Esophagus squamous epithelium (tissue), 5 donors: ENCODE measurements around the gene EIF5AL1. TPM values are rescaled to one million over a fixed set of nuclear protein-coding genes. Genes with fewer than 3 reads are reported as not detected.

Experiments used
- DNase-seq: peaks from one replicate; lab custom pipeline; 2025; lab: John Stamatoyannopoulos, UW
- H3K27ac ChIP-seq, 4 donors: fragments of 200-600 bp; sonication (generic); one replicate each; pipeline ENCODE4 v1.5.1; 2016 to 2019; ENCODE audit warnings: mild to moderate bottlenecking in 1 of 4
- H3K27me3 ChIP-seq, 4 donors: fragments of 200-600 bp; sonication (generic); 1 replicate in 3 of 4; 2 replicates in 1 of 4; pipeline versions ENCODE4 v1.5.1 to v1.6.0; 2017 to 2021; ENCODE audit warnings: antibody characterized with exemption in 1 of 4
- H3K36me3 ChIP-seq, 3 donors: fragments of 200-600 bp; sonication (generic); one replicate each; pipeline ENCODE4 v1.5.1; 2016 to 2019
- H3K4me1 ChIP-seq, 3 donors: fragments of 200-600 bp; sonication (generic); one replicate each; pipeline ENCODE4 v1.5.1; 2017 to 2019
- H3K4me3 ChIP-seq, 4 donors: fragments of 200-600 bp; sonication (generic); 1 replicate in 3 of 4; 2 replicates in 1 of 4; pipeline ENCODE4 v1.5.1; 2016 to 2019; ENCODE audit warnings: mild to moderate bottlenecking in 2 of 4, moderate library complexity in 1 of 4
- H3K9me3 ChIP-seq, 3 donors: fragments of 200-600 bp; sonication (generic); one replicate each; pipeline ENCODE4 v1.5.1; 2016 to 2019
- POLR2A ChIP-seq, 4 donors: fragments of 450-650 bp; IDR thresholded peaks; one replicate each; pipeline ENCODE4 v1.6.1; 2017; ENCODE audit warnings: antibody characterized with exemption in 4 of 4, mild to moderate bottlenecking in 4 of 4, moderate library complexity in 3 of 4
- WGBS, 2 donors: methylation state at CpG; one replicate each; pipeline ENCODE4 v1.1.5; 2018; 5-methylcytosine and 5-hydroxymethylcytosine counted together
- intact Hi-C: fragments of 100-400 bp; cut with DNase I; formaldehyde crosslinking; loops from one replicate; pipeline ENCODE4 v1.15.0; 2022
- total RNA-seq, 4 donors: library from RNA; depleted of rRNA; stranded (reverse); fragments of >200 nt; gene quantifications; one replicate each; pipeline ENCODE4 v1.1.0, GENCODE V29; 2016
- TF ChIP-seq, protein P1 (sequence below), 6 experiments: fragments of 450-650 bp in 4 of 6; fragments of 200-600 bp in 2 of 6; sonication (generic) in 2 of 6; IDR thresholded peaks; one replicate each; pipeline ENCODE4 v1.5.1; 2016 to 2019; ENCODE audit warnings: antibody characterized with exemption in 6 of 6, mild to moderate bottlenecking in 4 of 6, moderate library complexity in 4 of 6
- donor health status: DM: yes; HTN: yes; CAD: no.

The EIF5AL1 gene
- total RNA-seq, 4 donors from 2014 or later = 0.32 to 0.70 (median 0.42) TPM

DNA sequence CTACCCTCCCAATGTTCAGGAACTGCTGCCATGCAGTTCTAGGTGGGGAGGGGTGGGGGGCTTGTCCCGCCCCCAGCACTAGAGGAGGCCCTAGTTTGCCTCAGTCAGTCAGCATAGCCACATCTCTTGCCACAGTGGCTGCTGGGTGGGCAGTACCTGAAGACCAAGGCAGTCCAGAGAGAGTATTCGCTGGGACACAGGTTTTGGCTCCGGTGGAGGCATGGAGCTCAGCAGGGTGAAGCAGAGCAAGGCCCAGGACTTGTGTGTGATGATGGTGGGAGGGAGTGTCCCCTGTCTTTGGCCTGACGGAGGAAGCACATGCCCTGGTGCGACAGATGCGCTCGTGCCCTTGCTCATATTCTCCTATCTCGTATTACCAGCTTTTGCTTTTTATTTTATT is 42.2 kb upstream of the EIF5AL1 start:
- WGBS, 2 donors = 91% methylated on average over 7 to 8 of the region's 8 CpGs
- intact Hi-C loops = no loop called here
- H3K4me1 ChIP-seq = peaks cover 0 to 26% (median 4%) of the 10 kb centered on the region in 3 donors
- H3K27me3 ChIP-seq = no peaks in the 10 kb centered on the region
- DNase-seq = no peak
- TF ChIP-seq POLR2A (IDR thresholded peaks at IDR 0.05) = no peak
- TF ChIP-seq, protein P1, sequence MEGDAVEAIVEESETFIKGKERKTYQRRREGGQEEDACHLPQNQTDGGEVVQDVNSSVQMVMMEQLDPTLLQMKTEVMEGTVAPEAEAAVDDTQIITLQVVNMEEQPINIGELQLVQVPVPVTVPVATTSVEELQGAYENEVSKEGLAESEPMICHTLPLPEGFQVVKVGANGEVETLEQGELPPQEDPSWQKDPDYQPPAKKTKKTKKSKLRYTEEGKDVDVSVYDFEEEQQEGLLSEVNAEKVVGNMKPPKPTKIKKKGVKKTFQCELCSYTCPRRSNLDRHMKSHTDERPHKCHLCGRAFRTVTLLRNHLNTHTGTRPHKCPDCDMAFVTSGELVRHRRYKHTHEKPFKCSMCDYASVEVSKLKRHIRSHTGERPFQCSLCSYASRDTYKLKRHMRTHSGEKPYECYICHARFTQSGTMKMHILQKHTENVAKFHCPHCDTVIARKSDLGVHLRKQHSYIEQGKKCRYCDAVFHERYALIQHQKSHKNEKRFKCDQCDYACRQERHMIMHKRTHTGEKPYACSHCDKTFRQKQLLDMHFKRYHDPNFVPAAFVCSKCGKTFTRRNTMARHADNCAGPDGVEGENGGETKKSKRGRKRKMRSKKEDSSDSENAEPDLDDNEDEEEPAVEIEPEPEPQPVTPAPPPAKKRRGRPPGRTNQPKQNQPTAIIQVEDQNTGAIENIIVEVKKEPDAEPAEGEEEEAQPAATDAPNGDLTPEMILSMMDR (IDR thresholded peaks at IDR 0.05) = no peak
- H3K9me3 ChIP-seq = no peaks in the 10 kb centered on the region
- no peak overlapping the region for H3K4me3 ChIP-seq
- H3K36me3 ChIP-seq = no peaks in the 10 kb centered on the region
- H3K27ac ChIP-seq = no peak overlapping the region

DNA sequence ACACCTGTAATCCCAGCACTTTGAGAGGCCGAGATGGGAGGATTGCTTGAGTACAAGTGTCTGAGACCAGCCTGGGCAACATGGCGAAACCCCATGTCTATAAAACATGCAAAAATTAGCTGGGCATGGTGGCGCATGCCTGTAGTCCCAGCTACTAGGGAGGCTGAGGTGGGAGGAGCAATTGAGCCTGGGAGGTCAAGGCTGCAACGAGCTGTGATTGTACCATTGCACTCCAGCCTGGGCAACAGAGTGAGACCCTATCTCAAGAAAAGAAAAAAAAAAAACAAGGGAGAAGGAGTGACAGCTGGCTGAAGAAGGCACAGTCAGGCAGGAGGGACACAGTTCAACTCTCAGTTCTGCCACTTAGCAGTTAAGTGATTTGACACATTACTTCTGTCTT is 40.6 kb upstream of the EIF5AL1 start:
- WGBS, 2 donors = 90 to 94% methylated on average over 4 of the region's 4 CpGs
- no peak for TF ChIP-seq POLR2A (IDR thresholded peaks at IDR 0.05)
- TF ChIP-seq, protein P1 (IDR thresholded peaks at IDR 0.05) = no peak
- no peaks in the 10 kb centered on the region for H3K36me3 ChIP-seq
- H3K4me1 ChIP-seq = peaks cover 0 to 26% (median 4%) of the 10 kb centered on the region in 3 donors
- no peaks in the 10 kb centered on the region for H3K27me3 ChIP-seq
- intact Hi-C loops = no loop called here
- no peak overlapping the region for H3K4me3 ChIP-seq
- H3K9me3 ChIP-seq = no peaks in the 10 kb centered on the region
- H3K27ac ChIP-seq = no peak overlapping the region
- no peak for DNase-seq

DNA sequence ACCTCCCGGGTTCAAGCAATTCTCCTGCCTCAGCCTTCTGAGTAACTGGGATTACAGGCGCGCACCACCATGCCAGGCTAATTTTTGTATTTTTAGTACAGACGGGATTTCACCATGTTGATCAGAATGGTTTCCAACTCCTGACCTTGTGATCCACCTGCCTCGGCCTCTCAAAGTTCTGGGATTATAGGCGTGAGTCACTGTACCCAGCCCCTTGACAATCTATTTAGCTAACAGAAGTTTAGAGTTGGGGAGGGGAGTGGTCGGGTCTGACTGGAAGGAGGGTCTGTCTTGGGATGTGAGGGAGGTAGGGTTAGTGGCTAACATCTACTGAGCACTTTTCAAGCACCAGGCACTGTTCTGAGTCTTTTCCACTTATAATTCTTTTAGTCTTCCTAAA is 39.9 kb upstream of the EIF5AL1 start:
- Histone ChIP-seq H3K4me3 (no peak overlapping the region), H3K9me3 (no peaks in the 10 kb centered on the region), H3K27ac (no peak overlapping the region), H3K36me3 (no peaks in the 10 kb centered on the region), H3K4me1 (peaks cover 0 to 20% (median 4%) of the 10 kb centered on the region in 3 donors), H3K27me3 (no peaks in the 10 kb centered on the region)
- WGBS, 2 donors = 87 to 91% methylated on average over 5 to 7 of the region's 7 CpGs
- intact Hi-C loops = no loop called here
- DNase-seq = no peak
- TF ChIP-seq, protein P1 (IDR thresholded peaks at IDR 0.05) = no peak
- no peak for TF ChIP-seq POLR2A (IDR thresholded peaks at IDR 0.05)

DNA sequence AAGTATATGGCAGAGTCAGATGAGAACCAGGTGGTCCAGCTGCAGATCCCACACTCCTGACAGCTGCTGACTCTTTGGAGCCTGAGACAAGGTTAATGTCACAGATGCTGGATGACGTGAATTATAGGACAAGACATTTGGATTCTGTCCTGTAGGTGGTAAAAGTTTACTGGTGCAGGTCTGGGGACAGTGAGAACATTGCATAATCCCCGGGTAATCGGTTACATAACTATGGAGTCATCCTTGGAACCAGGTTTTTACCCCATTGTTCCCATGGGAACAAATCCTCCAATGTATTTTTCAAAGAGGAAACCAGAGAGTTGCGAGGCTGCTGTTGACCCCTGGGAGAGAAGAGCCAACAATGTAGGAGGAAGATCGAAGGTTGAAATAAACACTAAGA is 39.4 kb upstream of the EIF5AL1 start:
- Histone ChIP-seq H3K9me3 (no peaks in the 10 kb centered on the region), H3K27ac (no peak overlapping the region), H3K27me3 (no peaks in the 10 kb centered on the region), H3K36me3 (no peaks in the 10 kb centered on the region), H3K4me1 (peaks cover 0 to 15% (median 4%) of the 10 kb centered on the region in 3 donors), H3K4me3 (no peak overlapping the region)
- no peak for TF ChIP-seq POLR2A (IDR thresholded peaks at IDR 0.05)
- TF ChIP-seq, protein P1 (IDR thresholded peaks at IDR 0.05) = no peak
- 28 to 39% methylated on average over 5 of the region's 5 CpGs for WGBS, 2 donors
- no peak for DNase-seq
- intact Hi-C loops = no loop called here

DNA sequence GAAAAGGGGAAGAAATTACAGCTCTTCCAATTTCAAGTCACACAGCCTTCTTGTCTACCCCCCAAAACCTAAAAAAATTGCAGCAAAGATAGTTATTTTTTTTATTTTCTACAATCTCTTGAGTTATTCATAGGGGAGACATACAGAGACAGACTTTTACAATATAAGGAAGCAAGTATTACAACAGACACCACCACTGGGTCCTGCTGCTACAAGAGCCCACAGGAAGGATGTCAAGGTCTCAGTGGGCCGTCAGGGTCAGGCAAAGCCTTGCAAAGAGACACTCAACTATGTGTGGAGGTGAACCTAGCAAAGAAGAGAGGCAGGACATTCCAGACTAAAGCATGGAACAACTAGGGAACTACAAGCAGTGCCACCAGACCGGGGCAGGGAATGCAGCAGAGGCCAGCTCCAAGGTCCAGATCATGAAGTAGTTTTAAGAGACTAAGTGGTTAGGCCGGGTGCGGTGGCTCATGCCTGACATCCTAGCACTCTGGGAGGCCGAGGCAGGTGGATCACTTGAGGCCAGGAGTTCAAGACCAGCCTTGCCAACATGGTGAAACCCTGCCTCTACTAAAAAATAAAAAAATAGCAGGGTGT is 38.7 kb upstream of the EIF5AL1 start:
- 76 to 83% methylated on average over 5 of the region's 5 CpGs for WGBS, 2 donors
- no peaks in the 10 kb centered on the region for H3K36me3 ChIP-seq
- H3K4me1 ChIP-seq = peaks cover 0 to 9% (median 0%) of the 10 kb centered on the region in 3 donors
- no peak overlapping the region for H3K4me3 ChIP-seq
- TF ChIP-seq, protein P1 (IDR thresholded peaks at IDR 0.05) = no peak
- TF ChIP-seq POLR2A (IDR thresholded peaks at IDR 0.05) = no peak
- H3K27ac ChIP-seq = no peak overlapping the region
- intact Hi-C loops = no loop called here
- DNase-seq = no peak
- H3K27me3 ChIP-seq = no peaks in the 10 kb centered on the region
- no peaks in the 10 kb centered on the region for H3K9me3 ChIP-seq
